GM19193 (cell line): ENCODE data around the gene SAP30BP.

Source experiments
- POLR2A ChIP-seq: IDR thresholded peaks from 4 replicates; pipeline ENCODE4 v1.6.1; 2011; ENCODE audit not compliant: insufficient read depth, insufficient read length; ENCODE audit errors: extremely low read depth

The SAP30BP gene

GRCh38 chr17:75725504-75725903 lies 58.4 kb downstream of the SAP30BP start:
- TF ChIP-seq POLR2A: no peak

GRCh38 chr17:75727391-75727790 lies 60.3 kb downstream of the SAP30BP start:
- TF ChIP-seq POLR2A: no peak

- no peak for TF ChIP-seq POLR2A
These were observed 62.2 kb downstream of the SAP30BP start for GRCh38 chr17:75729351-75729750.

- TF ChIP-seq POLR2A: no peak
These were observed 62.9 kb downstream of the SAP30BP start for GRCh38 chr17:75730065-75730464.

GRCh38 chr17:75731086-75731715 lies 64.1 kb downstream of the SAP30BP start:
- no peak for TF ChIP-seq POLR2A

GRCh38 chr17:75731716-75732498 lies 64.8 kb downstream of the SAP30BP start:
- no peak for TF ChIP-seq POLR2A

- TF ChIP-seq POLR2A: no peak
These were observed 66.3 kb downstream of the SAP30BP start for GRCh38 chr17:75733471-75733870.

- TF ChIP-seq POLR2A: no peak
These were observed 67.6 kb downstream of the SAP30BP start for GRCh38 chr17:75734674-75735294.

- no peak for TF ChIP-seq POLR2A
These were observed 69.2 kb downstream of the SAP30BP start for GRCh38 chr17:75736173-75736835.

- TF ChIP-seq POLR2A: no peak
These were observed 70.2 kb downstream of the SAP30BP start for GRCh38 chr17:75737133-75737962.

- no peak for TF ChIP-seq POLR2A
These were observed 71.2 kb downstream of the SAP30BP start for GRCh38 chr17:75738218-75738802.

GRCh38 chr17:75739174-75739573 lies 72.0 kb downstream of the SAP30BP start:
- TF ChIP-seq POLR2A: no peak

- no peak for TF ChIP-seq POLR2A
These were observed 72.7 kb downstream of the SAP30BP start for GRCh38 chr17:75739801-75740200.

GRCh38 chr17:75740215-75740614 lies 73.1 kb downstream of the SAP30BP start:
- TF ChIP-seq POLR2A: no peak

GRCh38 chr17:75740631-75741077 lies 73.5 kb downstream of the SAP30BP start:
- no peak for TF ChIP-seq POLR2A

- TF ChIP-seq POLR2A: no peak
These were observed 75.2 kb downstream of the SAP30BP start for GRCh38 chr17:75742337-75742736.
